Endothelial cell of coronary artery (primary cell): ENCODE data around the gene JAM3. TPM values are rescaled to one million over a fixed set of nuclear protein-coding genes. Genes with fewer than 3 reads are reported as not detected.

ENCODE experiments used
- total RNA-seq: library from RNA; depleted of rRNA; stranded (reverse); fragments of >200 nt; gene quantifications from 2 replicates; pipeline ENCODE4 v1.2.3, GENCODE V29; 2014

The JAM3 gene
- total RNA-seq = 87.6 and 108 TPM in 2 replicates

DNA sequence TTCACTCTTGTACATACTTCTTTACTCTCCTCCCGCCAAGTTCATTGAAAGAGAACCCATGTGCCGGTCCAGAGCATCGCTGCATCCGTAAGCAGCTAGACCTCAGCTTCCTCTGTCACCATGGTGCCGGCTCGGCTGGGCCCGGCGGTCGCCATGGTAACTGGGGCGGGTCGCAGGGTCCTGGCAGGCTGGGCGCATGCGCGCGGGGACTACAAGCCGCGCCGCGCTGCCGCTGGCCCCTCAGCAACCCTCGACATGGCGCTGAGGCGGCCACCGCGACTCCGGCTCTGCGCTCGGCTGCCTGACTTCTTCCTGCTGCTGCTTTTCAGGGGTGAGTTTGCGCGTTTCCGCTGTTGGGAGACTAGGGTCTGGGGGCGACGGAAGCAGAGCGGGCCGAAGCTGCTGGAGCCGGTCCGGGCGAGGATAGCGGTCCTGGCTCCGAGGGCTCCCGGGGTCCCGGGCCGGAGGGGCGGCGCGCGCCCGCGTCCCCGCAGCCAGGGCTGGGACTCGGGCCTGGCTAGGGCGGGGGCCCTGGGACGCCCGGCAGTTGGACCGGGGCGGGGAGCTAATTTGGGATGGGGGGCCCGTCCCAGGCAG is at the start of gene JAM3:
JAM3 (plus strand) TSS at position 244 of the 597 bp plus-strand sequence; CDS start at position 256, 12 bp downstream.

Other genes starting within 250 kb of the JAM3 start
- not detected in 2 replicates for gene SPATA19, start 223.6 kb upstream of the JAM3 start, total RNA-seq
- gene IGSF9B, start 112.1 kb upstream of the JAM3 start, total RNA-seq = 0.09 TPM in 2 replicates
- 17.3 and 20.2 TPM in 2 replicates for gene NCAPD3, start 154.9 kb downstream of the JAM3 start, total RNA-seq
- 30.7 and 38.0 TPM in 2 replicates for gene VPS26B, start 155.6 kb downstream of the JAM3 start, total RNA-seq
- gene THYN1, start 184.3 kb downstream of the JAM3 start, total RNA-seq = 57.2 and 64.1 TPM in 2 replicates
- 17.4 and 18.8 TPM in 2 replicates for gene ACAD8, start 184.5 kb downstream of the JAM3 start, total RNA-seq
- gene GLB1L3, start 207.3 kb downstream of the JAM3 start, total RNA-seq = not detected in 2 replicates